Activated CD4-positive, CD25-positive, alpha-beta regulatory T cell treated with anti-CD3 and anti-CD28 coated beads, Interleukin-2, amount 50 U/mL, for 16 hours (primary cell): ENCODE results near the gene SFSWAP.
"Not testable (repeated sequence)": the region's sequence is repeated elsewhere in the genome, so short reads cannot be mapped to it uniquely, and the experiment has no call there.

Source experiments
- DNase-seq: peaks from one replicate; pipeline ENCODE4 v3.0.0-alpha.2; 2020; ENCODE audit warnings: low read depth, low spot score

Gene SFSWAP

DNA sequence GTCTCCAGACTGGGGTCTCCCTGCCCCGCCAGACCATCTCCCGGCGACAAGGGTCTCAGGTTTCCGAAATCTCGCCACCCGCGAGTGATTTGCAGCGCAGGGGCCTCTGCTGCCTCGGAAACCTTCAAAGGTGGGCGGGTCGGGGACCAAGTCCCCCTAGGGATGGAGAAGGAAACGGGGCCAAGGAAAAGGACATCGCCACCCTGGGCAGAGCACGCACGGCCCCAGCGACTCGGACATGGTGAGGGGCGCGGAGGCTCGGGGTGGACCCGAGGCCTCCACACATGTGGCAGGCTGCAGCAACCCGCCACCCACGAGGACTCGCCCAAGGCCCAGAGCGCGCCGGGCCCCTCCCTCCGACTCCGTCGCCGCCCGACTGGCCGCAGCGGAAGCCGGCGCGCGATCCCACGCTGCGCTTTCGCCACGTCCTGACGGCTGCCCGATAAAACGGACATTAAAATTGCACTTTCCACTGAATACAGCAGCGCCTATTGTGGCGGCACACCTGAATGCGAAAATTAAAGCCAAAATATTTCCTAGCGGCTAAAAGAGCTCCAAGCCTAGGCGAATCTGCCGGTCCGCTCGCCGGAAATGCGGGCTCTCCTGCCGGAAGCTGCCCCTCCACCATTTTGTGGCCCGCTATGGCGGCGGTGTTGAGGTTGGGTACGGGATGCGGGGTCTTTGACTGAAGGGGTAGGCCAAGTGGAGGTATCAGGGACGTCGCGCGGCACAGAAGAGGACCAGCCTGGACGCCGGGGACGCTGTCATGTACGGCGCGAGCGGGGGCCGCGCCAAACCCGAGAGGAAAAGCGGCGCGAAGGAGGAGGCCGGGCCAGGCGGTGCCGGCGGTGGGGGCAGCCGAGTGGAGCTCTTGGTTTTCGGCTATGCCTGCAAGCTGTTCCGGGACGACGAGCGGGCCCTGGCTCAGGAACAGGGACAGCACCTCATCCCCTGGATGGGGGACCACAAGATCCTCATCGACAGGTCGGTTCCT lies at the start of gene SFSWAP:
TSS of gene SFSWAP (plus strand) at position 627 of the 994 bp plus-strand sequence. CDS start at position 767, 140 bp downstream.
- DNase-seq, result peak; percentile 61

DNA sequence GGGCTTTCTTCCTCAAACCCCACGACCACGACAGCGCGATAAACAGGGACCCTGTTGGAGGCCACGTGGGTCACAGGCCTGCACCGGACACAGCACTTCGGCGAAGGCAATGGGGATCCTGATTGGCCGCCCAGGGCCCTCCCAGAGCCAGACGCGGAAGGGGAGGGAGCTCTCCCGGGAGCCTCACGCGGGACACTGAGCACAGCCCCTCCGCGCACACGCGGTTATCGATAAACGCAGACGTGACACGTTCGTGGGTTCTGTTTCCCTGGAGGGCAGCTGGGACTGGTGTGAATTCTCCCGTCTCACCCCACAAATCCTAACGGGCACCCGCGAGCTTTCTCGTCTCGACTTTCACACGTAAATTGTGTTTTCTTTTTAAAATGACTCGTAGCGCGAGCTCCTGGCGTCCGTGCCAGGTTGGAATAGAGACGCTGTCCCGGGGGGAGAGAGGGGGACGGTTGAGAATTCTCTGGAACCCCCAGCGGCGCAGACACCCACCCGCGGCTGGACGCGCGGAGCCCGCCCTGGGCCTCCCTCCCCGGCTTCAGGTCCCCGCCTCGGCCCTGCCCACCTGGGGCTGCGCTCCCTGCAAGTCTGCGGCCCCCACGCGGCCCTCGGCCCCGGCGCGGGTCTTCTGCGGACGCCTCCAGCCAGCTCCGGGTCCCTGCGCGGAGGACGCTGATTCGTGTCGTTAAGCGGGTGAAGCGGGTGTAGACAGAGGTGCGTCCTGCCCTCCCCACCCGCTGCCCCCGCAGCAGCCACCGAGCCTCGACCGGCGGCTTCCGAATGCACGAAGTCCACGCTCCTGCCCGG lies 49.5 kb upstream of the SFSWAP start:
- not testable (repeated sequence) for DNase-seq

DNA sequence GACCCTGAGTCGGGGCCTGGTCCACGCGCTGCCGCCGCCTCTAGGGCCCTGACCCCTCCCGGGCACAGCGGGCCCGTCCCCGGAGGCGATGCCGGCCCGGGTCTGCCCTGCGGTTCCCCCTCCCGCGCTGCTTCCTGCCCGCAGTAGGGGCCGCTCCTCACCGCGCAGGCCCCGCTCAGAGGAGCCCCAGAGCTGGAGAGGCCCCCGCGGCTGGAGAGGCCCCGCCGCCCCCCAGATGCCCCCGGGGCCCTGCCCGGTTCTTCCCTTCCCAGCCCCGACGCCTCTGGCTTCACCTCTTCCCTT lies 49.0 kb upstream of the SFSWAP start:
- DNase-seq, result not testable (repeated sequence)

DNA sequence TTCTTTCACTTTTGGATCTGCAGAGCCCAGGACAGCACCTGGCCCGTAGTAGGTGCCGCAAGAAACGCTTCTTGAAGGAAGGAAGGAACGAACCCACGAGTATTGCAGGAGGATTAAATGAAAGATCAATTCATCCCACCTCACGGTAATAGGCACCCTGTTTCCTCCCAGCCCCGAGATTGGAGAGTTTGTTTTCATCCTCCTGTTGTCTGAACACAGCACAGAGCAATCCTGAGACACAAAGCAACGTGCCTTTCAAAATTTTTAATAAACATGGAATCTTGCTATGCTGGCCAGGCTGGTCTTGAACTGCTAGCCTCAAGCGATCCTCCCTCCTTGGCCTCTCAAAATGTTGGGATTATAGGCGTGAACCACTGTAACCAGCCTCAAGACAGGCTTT lies 48.5 kb upstream of the SFSWAP start:
- DNase-seq, result not testable (repeated sequence)

DNA sequence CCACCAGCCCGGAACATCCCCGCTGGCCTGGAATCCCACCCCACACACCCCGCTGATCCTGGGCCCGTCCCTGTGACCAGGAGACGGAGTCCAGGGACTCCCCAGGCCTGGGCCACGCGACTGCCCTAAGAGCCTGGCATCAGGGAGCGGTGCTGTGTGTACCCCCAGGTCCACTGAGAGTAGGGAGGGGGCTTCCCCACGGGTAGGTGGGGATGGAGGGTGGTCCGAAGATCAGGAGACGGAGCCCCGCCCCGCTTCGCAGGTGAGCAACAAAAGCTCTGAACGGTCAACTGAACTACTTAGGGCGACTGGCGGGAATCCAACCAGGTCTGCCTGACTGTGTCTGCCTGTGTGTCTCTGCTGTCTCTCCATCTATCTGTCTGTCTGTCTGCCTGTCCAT lies 45.2 kb upstream of the SFSWAP start:
- not testable (repeated sequence) for DNase-seq

DNA sequence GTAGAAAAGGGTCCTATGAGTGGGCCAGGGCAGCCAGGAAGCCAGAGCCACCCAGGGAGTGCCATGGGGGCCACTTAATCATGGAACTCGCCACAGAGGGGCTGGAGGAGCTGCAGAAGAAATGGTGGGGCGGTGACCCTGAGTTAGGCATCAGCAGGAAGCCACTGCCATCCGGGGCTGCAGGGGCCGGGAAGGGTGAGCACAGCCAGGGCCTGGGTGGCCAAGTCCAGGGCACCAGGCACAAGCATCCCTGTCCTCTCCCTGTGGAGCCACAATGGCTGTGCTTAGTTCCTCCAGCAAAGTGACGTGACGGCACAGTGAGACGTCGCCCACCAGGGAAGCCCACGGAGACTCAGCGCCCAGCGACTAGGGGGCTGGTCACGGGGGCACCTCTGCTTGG lies 44.4 kb upstream of the SFSWAP start:
- not testable (repeated sequence) for DNase-seq

DNA sequence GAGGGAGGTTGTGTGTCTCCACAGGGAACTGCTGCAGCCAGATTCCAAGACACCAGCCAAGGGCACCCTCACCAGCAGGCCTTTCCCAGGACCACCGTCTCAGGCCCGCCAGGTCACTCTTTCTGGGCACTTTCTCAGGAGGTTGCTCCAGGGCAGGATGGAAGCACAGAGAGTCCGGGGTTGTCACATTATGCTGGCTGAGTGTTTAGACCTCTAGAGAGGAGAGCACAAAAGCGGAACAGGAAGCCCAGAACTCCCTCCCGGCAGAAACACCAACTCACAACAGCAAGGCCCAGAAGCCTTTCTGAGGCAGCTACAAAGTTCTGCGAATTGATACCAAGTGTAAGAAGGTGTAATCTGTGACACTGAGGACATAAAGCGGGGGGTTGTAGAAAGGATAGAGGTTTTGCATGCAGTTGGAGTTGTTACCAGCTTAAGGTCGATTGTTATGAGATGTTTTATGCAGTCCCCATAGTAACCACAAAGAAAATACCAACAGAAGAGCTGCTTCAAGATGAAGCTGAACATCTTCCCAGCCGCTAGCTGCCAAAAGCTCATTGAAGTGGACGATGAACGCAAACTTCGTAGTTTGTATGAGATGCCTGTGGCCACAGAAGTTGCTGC lies 43.8 kb upstream of the SFSWAP start:
- not testable (repeated sequence) for DNase-seq

DNA sequence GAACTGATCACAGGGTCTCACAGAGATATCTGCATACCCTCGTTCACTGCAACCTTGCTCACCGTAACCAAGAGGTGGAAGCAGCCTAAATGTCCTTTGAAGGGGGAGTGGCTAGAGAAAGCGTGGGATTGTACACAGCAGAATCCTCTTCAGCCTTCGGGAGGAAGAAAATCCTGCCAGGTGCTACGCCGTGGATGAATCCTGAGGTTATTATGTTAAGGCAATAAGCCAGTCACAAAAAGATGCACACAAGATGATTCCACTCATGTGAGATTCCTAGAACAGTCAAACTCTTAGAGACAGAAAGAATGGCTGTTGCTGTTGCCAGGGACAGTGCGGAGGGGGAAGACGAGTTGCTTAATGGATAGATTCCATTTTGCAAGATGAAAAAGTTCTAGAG lies 39.6 kb upstream of the SFSWAP start:
- no peak for DNase-seq

DNA sequence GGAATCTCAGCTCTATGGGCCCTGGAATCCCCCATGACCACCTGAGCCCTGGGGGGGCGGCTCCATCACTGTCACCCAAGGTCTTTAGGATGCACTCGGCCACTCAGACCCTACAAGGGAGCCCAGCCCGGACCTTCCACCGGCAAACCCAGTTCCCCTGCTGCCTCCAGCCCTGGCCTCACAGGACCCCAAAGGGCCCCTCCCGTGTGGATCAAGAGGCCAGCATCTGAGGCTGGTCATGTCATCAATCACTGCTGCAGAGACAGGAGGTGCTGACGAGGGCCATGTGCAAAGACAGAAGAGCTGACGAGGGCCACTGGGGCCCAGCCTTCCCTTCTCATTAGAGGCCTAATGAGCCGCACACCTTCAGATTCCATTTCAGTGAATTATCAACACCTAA lies 39.0 kb upstream of the SFSWAP start:
- no peak for DNase-seq

DNA sequence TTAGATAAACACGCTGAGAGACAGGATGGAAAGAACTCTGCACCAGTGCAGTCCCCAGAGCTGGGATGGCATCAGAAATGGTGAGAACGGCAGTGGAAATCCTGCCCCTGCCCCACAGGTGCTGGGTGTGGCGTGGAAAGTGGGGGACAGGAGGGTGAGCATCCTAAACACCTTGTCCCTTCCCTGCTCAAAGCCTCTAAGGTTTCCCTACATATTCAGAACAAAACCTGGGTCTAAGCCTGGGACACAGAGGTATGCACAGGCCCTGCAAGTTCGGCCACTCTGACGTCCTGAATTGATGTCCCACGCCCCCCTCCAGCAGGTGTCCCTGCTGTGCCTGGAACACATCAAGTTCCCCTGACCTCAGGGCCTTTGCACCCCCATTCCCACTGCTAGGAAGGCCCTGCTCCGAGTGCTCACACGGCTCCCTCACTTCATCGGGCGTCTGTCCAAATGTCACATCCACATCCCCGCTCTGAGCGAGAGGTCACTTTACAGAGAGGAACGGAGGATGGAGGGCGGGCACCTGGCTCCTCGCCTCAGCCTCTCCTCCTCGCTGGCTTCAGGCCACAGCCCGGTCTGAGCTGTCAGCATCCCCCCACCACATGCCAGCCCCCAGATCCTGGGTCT lies 38.5 kb upstream of the SFSWAP start:
- no peak for DNase-seq

DNA sequence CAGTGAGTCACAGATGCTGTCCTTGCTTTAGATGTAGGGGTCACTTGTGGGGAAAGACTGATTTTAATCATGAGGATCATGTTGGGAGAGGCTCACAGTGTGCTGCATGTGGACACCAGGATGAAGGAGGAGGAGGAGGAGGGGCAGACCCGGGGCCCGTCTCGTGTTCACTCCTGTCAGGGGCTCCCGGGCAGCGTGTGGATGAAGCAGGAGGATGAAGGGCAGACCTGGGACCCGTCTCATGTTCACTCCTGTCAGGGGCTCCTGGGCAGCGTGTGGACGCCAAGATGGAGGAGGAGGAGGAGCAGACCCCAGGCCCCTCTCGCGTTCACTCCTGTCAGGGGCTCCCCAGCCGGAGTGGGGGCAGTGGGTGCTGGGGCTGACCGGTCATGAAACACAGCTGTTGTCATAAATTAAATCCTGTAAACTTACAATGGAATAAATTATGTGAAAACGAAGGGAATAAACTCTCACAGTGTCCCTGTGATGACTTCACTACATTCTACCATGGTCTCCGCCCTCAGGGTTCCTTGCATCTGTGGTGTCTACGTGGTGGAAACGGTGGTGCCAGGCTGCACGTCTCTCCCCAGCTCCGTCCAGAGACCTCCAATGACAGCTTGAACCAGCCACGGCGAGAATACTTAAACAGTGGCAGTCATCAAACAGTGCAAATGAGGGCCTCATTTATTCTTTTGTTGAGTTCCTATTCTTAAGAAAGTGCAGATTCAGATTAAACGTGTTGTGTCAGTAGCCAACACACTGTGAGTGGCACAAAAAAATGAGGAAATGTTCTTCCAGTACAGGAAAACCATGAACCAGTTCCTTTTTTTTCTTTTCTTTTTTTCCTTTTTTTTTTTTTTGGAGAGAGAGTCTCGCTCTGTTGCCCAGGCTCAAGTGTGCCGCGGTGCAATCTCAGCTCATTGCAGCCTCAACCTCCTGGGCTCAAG lies 37.7 kb upstream of the SFSWAP start:
- no peak for DNase-seq

DNA sequence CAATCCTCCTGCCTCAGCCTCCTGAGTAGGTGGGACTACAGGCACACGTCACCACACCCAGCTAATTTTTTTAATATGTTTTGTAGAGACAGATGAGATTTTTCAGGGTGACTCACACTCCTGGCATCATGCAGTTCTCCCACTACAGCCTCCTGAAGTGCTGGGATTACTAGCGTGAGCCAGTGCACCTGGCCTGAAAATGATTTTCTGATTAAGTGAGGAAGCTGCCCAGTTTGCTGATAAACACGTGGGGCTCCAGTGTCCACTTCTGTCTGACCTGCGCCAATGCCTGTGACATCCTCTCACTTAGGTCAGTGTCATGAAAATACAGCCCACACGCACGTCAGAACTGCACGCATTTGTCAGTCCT lies 37.0 kb upstream of the SFSWAP start:
- DNase-seq, result no peak

DNA sequence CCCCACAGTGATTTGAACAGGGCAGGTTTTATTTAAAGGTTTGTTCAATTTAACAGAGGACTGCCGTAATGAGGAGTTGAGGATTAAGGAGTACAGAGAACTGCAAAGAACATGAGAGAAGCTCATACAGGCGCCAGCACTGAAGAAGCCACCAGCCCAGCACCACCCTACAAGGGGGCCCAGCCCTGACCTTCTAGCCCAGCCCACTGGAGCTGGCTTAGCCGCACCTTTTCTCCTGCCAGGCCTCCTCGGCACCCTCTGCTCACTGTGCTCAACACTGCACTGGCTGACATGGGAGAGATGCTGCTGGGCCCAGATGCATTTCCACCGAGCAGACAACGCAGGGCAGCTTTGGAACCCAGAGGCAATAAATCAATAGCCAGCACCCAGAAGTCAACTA lies 36.5 kb upstream of the SFSWAP start:
- DNase-seq, result no peak

DNA sequence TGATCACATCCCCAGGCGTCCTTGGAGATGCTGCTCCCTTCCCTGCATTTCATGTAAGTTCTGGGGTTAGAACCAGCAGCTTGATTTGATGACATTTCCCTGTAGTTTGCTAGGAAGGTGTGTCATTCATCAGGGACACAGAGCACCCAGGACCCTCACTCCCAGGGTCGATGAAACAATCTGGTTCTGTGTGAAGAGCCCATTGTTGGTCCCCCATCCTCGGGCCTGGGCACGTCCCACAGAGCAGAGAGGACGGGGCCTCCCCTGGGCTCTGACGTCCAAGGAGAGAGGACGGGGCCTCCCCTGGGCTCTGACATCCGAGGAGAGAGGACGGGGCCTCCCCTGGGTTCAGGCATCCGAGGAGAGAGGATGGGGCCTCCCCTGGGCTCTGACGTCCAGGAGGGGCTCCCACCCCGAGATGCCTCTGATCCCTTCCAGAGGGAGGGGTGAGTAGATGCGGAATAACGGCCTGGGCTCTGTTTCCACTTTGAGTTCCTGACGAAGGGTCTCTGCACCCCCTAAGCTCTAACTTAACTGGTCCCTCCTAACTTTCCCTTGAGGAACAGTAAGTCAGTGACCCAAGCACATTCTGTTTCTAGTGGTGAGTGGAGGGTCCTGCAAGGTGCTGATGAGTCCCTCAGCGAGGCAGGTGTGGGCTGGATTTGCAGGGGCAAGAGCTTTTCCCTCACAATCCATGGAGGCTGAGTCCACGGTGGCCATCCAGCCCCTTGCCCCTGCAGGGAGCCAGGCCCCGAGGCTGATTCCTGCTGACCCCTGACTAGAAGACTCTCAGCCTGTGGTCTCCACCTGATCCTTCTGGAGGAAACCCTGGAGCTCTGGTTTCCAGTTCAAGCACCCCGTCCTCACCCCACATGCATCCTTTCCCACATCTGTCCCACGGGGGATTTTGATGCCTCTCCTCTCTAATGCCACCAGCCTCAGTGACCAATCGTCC lies 35.5 kb upstream of the SFSWAP start:
- no peak for DNase-seq

DNA sequence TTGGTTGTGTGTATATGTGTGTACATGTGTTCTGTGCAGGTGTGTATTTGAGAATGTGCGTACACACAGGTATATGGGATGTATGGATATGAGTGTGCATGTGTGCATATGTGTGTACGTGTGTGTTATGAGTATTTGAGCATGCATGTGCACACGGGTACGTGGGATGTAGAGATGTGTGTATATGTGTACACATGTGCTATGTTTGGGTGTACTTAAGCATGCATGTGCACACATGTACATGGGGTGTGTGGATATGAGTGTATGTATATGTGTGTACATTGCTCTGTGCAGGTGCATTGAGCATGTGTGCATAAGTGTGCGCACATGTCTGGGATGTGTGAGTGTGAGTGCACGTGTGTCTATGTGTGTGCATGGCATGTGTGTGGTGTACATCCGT lies 34.3 kb upstream of the SFSWAP start:
- DNase-seq, result no peak

DNA sequence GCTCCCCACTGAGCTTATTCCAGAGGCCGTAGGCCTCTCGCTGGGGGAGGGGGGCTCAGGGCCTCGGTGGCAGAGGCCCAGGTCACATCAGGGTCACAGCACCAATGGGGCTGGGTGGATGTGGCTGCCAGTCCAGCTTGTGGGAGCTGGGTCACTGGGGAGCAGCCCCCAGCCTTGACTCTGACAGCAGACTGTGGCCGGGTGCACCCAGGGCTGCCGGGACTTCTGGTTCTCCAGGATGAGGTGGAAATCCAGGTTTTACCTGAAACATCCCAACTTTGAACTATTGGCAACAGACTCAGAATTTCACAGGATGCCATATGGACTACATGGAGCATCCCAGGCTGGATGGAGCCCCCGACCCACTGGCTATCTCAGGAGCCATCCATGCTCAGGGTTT lies 33.8 kb upstream of the SFSWAP start:
- not testable (repeated sequence) for DNase-seq

DNA sequence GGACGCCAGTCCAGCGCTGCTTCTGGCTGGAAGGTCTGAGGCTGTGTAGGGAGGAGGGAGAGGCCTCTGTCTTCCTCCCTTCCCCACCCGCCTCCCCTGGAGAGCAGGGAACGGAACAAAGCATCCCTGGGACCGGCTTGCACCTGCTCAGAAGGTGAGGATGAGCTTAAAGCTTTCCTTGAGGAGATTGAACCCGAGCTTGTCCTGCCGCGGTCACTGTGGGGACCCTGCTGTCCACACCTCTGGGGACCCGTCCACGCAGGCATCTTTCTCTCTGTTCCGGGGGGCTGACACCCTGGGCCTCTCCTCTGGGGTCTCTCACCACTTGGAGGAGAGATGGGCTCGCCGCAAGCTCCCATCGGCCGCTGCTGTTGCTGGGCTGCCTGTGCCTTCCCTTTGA lies 33.2 kb upstream of the SFSWAP start:
- no peak for DNase-seq

DNA sequence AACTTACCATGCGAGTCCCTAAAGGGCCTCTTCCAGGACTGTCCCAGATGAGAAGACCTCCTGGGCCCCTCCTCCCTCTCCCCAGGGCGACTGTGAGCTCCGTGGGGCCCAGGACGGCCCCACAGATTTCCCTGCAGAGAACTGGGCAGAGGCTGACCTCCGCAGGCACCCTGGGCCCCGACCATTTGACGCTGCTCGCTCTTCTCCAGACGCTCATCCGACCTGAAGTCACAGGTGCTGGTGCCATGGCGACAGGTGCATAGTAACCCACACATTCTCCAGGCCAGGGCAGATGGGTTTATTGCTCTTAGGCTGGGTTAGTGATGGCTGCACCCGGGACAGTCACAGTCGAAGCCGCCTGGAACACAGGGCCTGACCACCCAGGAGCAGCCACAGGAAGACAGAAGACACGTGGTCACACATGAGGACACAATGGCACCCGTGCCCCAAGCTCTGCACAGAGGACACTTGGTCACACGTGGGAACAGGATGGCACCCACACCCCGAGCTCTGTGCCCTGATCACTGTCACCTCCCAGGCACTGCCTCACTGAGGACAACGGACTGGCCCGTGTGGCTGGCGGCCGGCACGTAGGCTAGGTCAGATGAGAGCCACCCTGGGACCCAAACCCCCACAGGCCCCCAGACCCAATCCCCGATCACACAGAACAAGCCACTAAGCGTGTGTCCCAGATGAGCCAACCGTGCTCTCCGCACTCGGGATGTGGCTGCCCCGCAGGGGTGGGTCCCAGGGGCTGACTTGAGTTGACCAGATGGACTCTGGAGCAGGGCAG lies 32.3 kb upstream of the SFSWAP start:
- not testable (repeated sequence) for DNase-seq

DNA sequence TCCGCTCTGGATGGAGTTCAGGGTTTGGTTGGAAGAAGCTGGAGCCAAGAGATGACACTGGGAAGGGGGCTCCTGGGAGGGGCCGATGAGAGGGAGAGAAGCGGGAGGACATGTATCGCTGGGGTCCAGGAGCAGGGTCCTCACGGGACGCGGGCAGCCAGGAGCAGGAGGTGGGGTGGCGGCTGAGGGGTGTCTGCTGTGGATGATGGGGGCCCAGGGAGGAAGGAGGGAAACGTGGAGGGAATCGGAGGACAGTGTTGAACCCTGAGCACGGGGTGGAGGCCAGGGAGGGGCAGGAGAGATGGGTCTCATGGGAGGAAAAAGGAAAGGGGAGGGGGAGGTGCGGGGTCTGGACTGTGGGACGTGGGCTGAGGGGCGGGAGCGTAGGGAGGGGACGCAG lies 31.7 kb upstream of the SFSWAP start:
- DNase-seq, result not testable (repeated sequence)
